Placental pericyte (primary cell): ENCODE measurements around the gene PRR15. TPM values are rescaled to one million over a fixed set of nuclear protein-coding genes. Genes with fewer than 3 reads are reported as not detected.

ENCODE experiments used
- total RNA-seq: library from RNA; depleted of rRNA; stranded (reverse); fragments of >200 nt; gene quantifications from 2 replicates; pipeline ENCODE4 v1.2.3, GENCODE V29; 2012

Gene PRR15, protein sequence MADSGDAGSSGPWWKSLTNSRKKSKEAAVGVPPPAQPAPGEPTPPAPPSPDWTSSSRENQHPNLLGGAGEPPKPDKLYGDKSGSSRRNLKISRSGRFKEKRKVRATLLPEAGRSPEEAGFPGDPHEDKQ
- total RNA-seq: 0.43 and 0.44 TPM in 2 replicates

DNA sequence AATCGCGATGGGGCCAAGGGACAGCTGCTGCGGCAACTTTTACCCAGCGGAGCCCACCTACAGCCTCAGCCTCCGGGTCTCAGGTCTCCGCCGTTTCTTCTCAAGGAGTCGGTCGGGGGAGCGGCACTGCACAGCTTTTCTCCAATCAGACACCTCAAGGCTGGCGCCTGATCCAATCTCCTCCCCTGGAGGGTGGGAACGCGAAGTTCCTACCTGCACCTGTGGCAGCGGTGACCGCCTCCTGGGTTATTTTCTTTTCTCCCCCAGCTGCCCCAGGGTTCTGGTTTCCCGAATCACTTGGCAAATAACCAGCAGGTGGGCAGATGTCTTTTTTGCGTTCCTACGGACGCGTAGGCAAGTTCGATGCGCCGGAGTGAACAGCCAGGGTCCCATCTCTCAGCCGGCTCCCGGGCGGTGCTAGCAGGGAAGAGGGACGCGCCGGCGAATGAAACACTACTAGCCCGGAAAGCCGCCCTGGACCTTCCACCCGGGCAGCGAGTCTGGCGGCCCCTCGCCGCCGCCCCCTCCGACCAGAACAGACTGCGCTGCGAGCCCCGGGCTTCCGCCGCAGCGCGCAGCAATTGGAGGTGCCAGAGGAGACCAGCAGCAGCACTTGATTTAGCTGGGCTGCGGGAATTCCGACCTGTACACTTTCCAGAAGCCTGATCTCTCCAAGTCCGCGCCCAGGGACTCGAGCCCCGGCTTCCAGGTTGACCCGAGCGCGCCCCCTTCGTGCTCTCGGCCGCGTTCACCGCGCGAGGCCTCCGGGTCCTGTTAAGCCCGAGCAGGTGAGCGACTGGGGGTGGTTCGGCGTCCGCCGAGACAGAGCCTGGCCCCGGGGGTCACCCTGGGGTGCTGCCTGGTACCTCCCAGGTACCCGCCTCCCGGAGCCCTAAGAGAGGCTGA, at the start of gene PRR15:
PRR15 (plus strand) TSS at position 246 of the 906 bp plus-strand sequence. CDS start 2,495 bp downstream, outside the sequence.

Other genes starting within 250 kb of the PRR15 start
- not detected in 2 replicates for gene WIPF3, start 242.7 kb downstream of the PRR15 start, total RNA-seq